Vagina (tissue), 2 donors: ENCODE measurements around the gene GLB1L3.

Source experiments
- POLR2A ChIP-seq, 2 donors: fragments of 450-650 bp; IDR thresholded peaks; one replicate each; pipeline ENCODE4 v1.6.1; 2017; ENCODE audit warnings: antibody characterized with exemption in 2 of 2, mild to moderate bottlenecking in 2 of 2, moderate library complexity in 2 of 2
- POLR2AphosphoS5 ChIP-seq, 2 donors: sonication (generic); formaldehyde crosslinking; IDR thresholded peaks; one replicate each; pipeline ENCODE4 v1.9.0; 2017; ENCODE audit warnings: antibody characterized with exemption in 2 of 2, mild to moderate bottlenecking in 2 of 2, low read depth in 1 of 2; ENCODE audit not compliant: insufficient read depth in 1 of 2
- TF ChIP-seq, protein P1 (sequence below), 3 experiments: fragments of 450-650 bp in 2 of 3; fragments of 200-600 bp in 1 of 3; sonication (generic) in 1 of 3; IDR thresholded peaks; one replicate each; pipeline ENCODE4 v1.5.1; 2017 to 2019; ENCODE audit warnings: antibody characterized with exemption in 3 of 3, mild to moderate bottlenecking in 2 of 3, moderate library complexity in 2 of 3

GRCh38 chr11:134355136-134355535 lies 79.0 kb downstream of the GLB1L3 start:
- TF ChIP-seq, protein P1, sequence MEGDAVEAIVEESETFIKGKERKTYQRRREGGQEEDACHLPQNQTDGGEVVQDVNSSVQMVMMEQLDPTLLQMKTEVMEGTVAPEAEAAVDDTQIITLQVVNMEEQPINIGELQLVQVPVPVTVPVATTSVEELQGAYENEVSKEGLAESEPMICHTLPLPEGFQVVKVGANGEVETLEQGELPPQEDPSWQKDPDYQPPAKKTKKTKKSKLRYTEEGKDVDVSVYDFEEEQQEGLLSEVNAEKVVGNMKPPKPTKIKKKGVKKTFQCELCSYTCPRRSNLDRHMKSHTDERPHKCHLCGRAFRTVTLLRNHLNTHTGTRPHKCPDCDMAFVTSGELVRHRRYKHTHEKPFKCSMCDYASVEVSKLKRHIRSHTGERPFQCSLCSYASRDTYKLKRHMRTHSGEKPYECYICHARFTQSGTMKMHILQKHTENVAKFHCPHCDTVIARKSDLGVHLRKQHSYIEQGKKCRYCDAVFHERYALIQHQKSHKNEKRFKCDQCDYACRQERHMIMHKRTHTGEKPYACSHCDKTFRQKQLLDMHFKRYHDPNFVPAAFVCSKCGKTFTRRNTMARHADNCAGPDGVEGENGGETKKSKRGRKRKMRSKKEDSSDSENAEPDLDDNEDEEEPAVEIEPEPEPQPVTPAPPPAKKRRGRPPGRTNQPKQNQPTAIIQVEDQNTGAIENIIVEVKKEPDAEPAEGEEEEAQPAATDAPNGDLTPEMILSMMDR (IDR thresholded peaks at IDR 0.05), result no peak
- TF ChIP-seq POLR2A (IDR thresholded peaks at IDR 0.05) (no peak), POLR2AphosphoS5 (IDR thresholded peaks at IDR 0.05; ENCODE audit: insufficient read depth in 1 of 2, low read depth in 1 of 2) (no peak)
